BLaER1 treated with 17β-estradiol and CSF1 and Interleukin-3, amounts not matched to agents 10 nM and 100 nM (cell line): ENCODE measurements around the gene SMIM17.
A peak's percentile ranks its signal among the peaks of the same experiment; 100 is the strongest.

Source experiments
- H3K27ac ChIP-seq, 11 experiments: shearing (Covaris generic); formaldehyde crosslinking; 2 replicates each; pipeline ENCODE4 v1.8.1; 2022
- H3K27me3 ChIP-seq, 11 experiments: shearing (Covaris generic); formaldehyde crosslinking; 2 replicates each; pipeline ENCODE4 v1.8.1; 2022
- H3K36me3 ChIP-seq, 11 experiments: shearing (Covaris generic); formaldehyde crosslinking; 2 replicates each; pipeline ENCODE4 v1.8.1; 2022
- H3K4me1 ChIP-seq, 10 experiments: shearing (Covaris generic); formaldehyde crosslinking; 2 replicates each; pipeline ENCODE4 v1.8.1; 2022
- H3K4me2 ChIP-seq, 11 experiments: shearing (Covaris generic); formaldehyde crosslinking; 2 replicates each; pipeline ENCODE4 v1.8.1; 2022
- H3K4me3 ChIP-seq, 10 experiments: shearing (Covaris generic); formaldehyde crosslinking; 2 replicates each; pipeline ENCODE4 v1.8.1; 2022
- H3K9ac ChIP-seq, 11 experiments: shearing (Covaris generic); formaldehyde crosslinking; 2 replicates each; pipeline ENCODE4 v1.8.1; 2022
- H3K9me3 ChIP-seq, 11 experiments: shearing (Covaris generic); formaldehyde crosslinking; replicated peaks in 1 of 11; 2 replicates each; pipeline ENCODE4 v1.8.1; 2022
- H4K20me1 ChIP-seq, 11 experiments: shearing (Covaris generic); formaldehyde crosslinking; 2 replicates each; pipeline ENCODE4 v1.8.1; 2022
- Cebpa-rat ChIP-seq, 11 experiments: shearing (Covaris generic); IDR thresholded peaks; 2 replicates each; pipeline ENCODE4 v1.8.1; 2022

The SMIM17 gene

GRCh38 chr19:56642711-56643459 is at the start of gene SMIM17:
Gene SMIM17 (plus strand): TSS chr19:56643159. CDS start chr19:56645668, 2,509 bp downstream.
- H4K20me1 ChIP-seq, result peaks cover 0 to 12% (median 0%) of the 10 kb centered on the region in 11 experiments; a peak in 6 of 22 replicates
- no peak within 1 kb of the TSS for H3K4me2 ChIP-seq
- H3K9me3 ChIP-seq, result peaks cover 0 to 54% (median 21%) of the 10 kb centered on the region in 11 experiments; a peak in 18 of 22 replicates
- H3K36me3 ChIP-seq, result peaks cover 0 to 3% (median 0%) of the 10 kb centered on the region in 11 experiments; a peak in 1 of 22 replicates
- no peaks in the 10 kb centered on the region for H3K4me1 ChIP-seq
- H3K4me3 ChIP-seq, result no peak within 1 kb of the TSS
- no peaks in the 10 kb centered on the region for H3K27me3 ChIP-seq
- no peak for TF ChIP-seq Cebpa-rat (IDR thresholded peaks at IDR 0.05)
- H3K27ac ChIP-seq, result no peak within 1 kb of the TSS
- H3K9ac ChIP-seq, result no peak within 1 kb of the TSS

GRCh38 chr19:56594446-56594782 is 48.5 kb upstream of the SMIM17 start:
- peak overlapping the region; percentile 73 to 98 (median 96); a peak in 19 of 20 replicates for H3K4me3 ChIP-seq

DNA sequence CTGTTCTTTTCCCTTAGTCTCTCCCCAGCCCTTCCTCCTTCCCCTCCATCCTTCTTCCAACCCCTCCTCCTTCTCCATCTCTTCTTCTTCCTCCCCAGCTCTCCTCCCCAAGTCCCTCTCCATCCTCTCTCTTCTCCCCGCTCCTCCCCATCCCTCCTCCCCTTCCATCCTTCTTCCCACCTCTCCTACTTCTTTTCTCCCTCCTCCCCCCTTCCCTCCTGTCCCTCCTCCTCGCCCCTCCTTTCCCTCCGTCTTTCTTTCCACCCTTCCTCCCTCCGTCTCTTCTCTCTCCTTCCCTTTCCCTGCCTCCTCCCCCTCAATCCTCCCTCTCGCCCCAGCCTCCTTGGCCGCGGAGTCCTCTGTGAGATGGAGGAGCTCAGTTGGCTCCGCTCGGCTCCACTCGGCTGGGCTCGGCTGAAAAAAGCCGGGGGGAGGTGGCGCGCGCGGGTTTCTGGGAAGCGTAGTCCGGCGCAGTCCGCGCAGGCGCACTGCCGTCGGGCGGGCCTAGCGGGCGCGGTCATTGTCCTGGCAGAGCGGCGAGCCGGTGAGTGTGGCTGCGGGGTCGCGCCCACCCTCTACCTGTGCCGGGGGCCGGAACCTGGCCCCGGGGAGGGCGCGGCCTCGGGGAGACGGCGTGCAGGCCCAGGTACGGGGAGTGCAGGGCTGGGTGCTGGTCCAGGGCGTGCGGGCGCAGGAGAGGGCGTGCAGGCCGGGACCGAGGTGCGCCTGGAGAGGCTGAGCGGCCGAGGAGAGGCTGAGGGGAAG is 48.0 kb upstream of the SMIM17 start, which contains the start of gene ZNF71:
Gene ZNF71, plus strand, starts transcription at position 520 of the 765 bp plus-strand sequence. CDS start 6,257 bp downstream, outside the sequence.
- Histone ChIP-seq H3K27ac (peak within 1 kb of the TSS; percentile 25 to 84 (median 74); a peak in 21 of 22 replicates), H3K4me2 (peak within 1 kb of the TSS; percentile 88 to 96 (median 94)), H3K27me3 (no peaks in the 10 kb centered on the region)

More at GRCh38 chr19:56594446-56594782, 48.5 kb upstream of the SMIM17 start:
- Histone ChIP-seq H3K9me3 (peaks cover 69 to 86% (median 81%) of the 10 kb centered on the region in 11 experiments), H3K4me1 (peaks cover 8 to 12% (median 10%) of the 10 kb centered on the region in 10 experiments; a peak in 19 of 20 replicates), H4K20me1 (peaks cover 0 to 11% (median 0%) of the 10 kb centered on the region in 11 experiments; a peak in 2 of 22 replicates), H3K27ac (no peak overlapping the region; a peak in 1 of 22 replicates), H3K4me2 (peak overlapping the region in 9 of 11 experiments; percentile 8 to 94 (median 46); a peak in 7 of 22 replicates), H3K9ac (peak overlapping the region in 1 of 11 experiments; percentile 87; a peak in 1 of 22 replicates), H3K36me3 (peaks cover 28 to 36% (median 31%) of the 10 kb centered on the region in 11 experiments), H3K27me3 (no peaks in the 10 kb centered on the region)
- no peak for TF ChIP-seq Cebpa-rat (IDR thresholded peaks at IDR 0.05)

DNA sequence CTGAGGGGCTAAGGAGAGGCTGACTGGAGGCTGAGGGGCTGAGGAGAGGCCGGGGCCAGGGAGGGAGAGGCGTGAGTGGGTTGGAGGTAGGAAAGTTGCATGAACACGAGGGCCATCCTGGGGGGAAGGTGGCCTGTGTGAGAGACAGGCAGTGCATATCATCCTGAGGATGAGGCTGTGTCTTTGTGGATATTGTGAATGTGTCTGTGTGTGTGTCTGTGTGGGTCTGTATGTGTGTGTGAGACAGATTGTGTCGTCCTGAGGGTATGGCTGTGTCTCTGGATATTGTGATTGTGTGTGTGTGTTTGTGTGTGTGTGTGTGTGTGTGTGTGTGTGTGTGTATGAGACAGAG is 47.4 kb upstream of the SMIM17 start:
- no peak for TF ChIP-seq Cebpa-rat (IDR thresholded peaks at IDR 0.05)
- peaks cover 0 to 11% (median 0%) of the 10 kb centered on the region in 11 experiments; a peak in 2 of 22 replicates for H4K20me1 ChIP-seq
- peak overlapping the region; percentile 25 to 84 (median 74); a peak in 21 of 22 replicates for H3K27ac ChIP-seq
- peaks cover 30 to 39% (median 34%) of the 10 kb centered on the region in 11 experiments for H3K36me3 ChIP-seq
- H3K9ac ChIP-seq, result peak overlapping the region; percentile 84 to 94 (median 88)
- peaks cover 8 to 12% (median 10%) of the 10 kb centered on the region in 10 experiments; a peak in 19 of 20 replicates for H3K4me1 ChIP-seq
- peak overlapping the region; percentile 88 to 96 (median 94) for H3K4me2 ChIP-seq
- H3K9me3 ChIP-seq, result peaks cover 61 to 83% (median 77%) of the 10 kb centered on the region in 11 experiments
- peak overlapping the region; percentile 73 to 98 (median 96) for H3K4me3 ChIP-seq
- H3K27me3 ChIP-seq, result no peaks in the 10 kb centered on the region

More for the DNA sequence above, 48.0 kb upstream of the SMIM17 start, which contains the start of gene ZNF71:
- H3K4me3 ChIP-seq, result peak within 1 kb of the TSS; percentile 73 to 98 (median 96)
- H3K36me3 ChIP-seq, result peaks cover 28 to 36% (median 32%) of the 10 kb centered on the region in 11 experiments
- no peak for TF ChIP-seq Cebpa-rat (IDR thresholded peaks at IDR 0.05)
- H3K9ac ChIP-seq, result peak within 1 kb of the TSS; percentile 84 to 94 (median 88)
- peaks cover 65 to 86% (median 80%) of the 10 kb centered on the region in 11 experiments for H3K9me3 ChIP-seq
- H3K4me1 ChIP-seq, result peaks cover 8 to 12% (median 10%) of the 10 kb centered on the region in 10 experiments; a peak in 19 of 20 replicates
- H4K20me1 ChIP-seq, result peaks cover 0 to 11% (median 0%) of the 10 kb centered on the region in 11 experiments; a peak in 2 of 22 replicates

- Histone ChIP-seq H3K9me3 (peaks cover 62 to 83% (median 77%) of the 10 kb centered on the region in 11 experiments), H3K4me2 (peak overlapping the region; percentile 88 to 96 (median 94); a peak in 20 of 22 replicates), H3K4me1 (peaks cover 8 to 12% (median 10%) of the 10 kb centered on the region in 10 experiments; a peak in 19 of 20 replicates), H3K36me3 (peaks cover 41 to 50% (median 46%) of the 10 kb centered on the region in 11 experiments), H3K4me3 (peak overlapping the region; percentile 73 to 98 (median 96); a peak in 17 of 20 replicates), H3K9ac (peak overlapping the region in 1 of 11 experiments; percentile 93; a peak in 1 of 22 replicates), H3K27me3 (no peaks in the 10 kb centered on the region), H4K20me1 (peaks cover 0 to 22% (median 0%) of the 10 kb centered on the region in 11 experiments; a peak in 2 of 22 replicates), H3K27ac (no peak overlapping the region)
- TF ChIP-seq Cebpa-rat (IDR thresholded peaks at IDR 0.05), result no peak
These were observed 46.3 kb upstream of the SMIM17 start for GRCh38 chr19:56596676-56597075.

DNA sequence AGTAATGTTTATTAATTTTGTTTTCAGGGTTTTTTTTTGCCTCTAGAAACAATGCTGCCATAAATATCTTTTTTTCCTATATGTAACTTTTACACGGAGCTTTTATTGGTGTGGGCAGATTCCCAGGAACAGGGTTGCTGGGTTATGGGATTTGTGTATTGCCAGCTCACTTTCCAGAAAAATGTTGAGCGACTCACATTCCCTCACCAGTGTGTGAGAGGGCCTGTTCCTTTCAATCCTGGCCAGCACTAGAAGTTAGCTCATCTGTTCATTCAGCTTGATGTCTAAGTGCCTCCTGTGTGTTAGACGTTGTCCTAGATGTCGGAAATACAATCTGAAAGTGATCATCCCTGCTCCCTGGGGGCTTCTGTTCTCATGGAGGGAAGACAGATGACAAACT is 45.3 kb upstream of the SMIM17 start:
- H3K9me3 ChIP-seq, result peaks cover 62 to 83% (median 77%) of the 10 kb centered on the region in 11 experiments
- H3K36me3 ChIP-seq, result peaks cover 52 to 60% (median 56%) of the 10 kb centered on the region in 11 experiments
- no peak overlapping the region for H3K4me2 ChIP-seq
- TF ChIP-seq Cebpa-rat (IDR thresholded peaks at IDR 0.05), result no peak
- H3K4me1 ChIP-seq, result peaks cover 8 to 12% (median 10%) of the 10 kb centered on the region in 10 experiments; a peak in 19 of 20 replicates
- no peaks in the 10 kb centered on the region for H3K27me3 ChIP-seq
- peaks cover 0 to 22% (median 0%) of the 10 kb centered on the region in 11 experiments; a peak in 2 of 22 replicates for H4K20me1 ChIP-seq
- no peak overlapping the region for H3K27ac ChIP-seq
- no peak overlapping the region for H3K9ac ChIP-seq
- peak overlapping the region in 3 of 10 experiments; percentile 2 to 96 (median 25); a peak in 3 of 20 replicates for H3K4me3 ChIP-seq

GRCh38 chr19:56601375-56601774 is 41.6 kb upstream of the SMIM17 start:
- Histone ChIP-seq H3K36me3 (peaks cover 88 to 96% (median 91%) of the 10 kb centered on the region in 11 experiments), H3K4me1 (peaks cover 1 to 5% (median 3%) of the 10 kb centered on the region in 10 experiments; a peak in 17 of 20 replicates), H3K27me3 (no peaks in the 10 kb centered on the region), H3K4me3 (peak overlapping the region in 6 of 10 experiments; percentile 8 to 38 (median 24); a peak in 5 of 20 replicates), H3K4me2 (no peak overlapping the region), H3K9ac (no peak overlapping the region), H3K27ac (no peak overlapping the region), H4K20me1 (peaks cover 0 to 16% (median 0%) of the 10 kb centered on the region in 11 experiments; a peak in 3 of 22 replicates), H3K9me3 (peaks cover 91 to 98% (median 96%) of the 10 kb centered on the region in 11 experiments)
- TF ChIP-seq Cebpa-rat (IDR thresholded peaks at IDR 0.05), result no peak

- H3K4me2 ChIP-seq, result no peak overlapping the region
- TF ChIP-seq Cebpa-rat (IDR thresholded peaks at IDR 0.05), result no peak
- peaks cover 0 to 20% (median 0%) of the 10 kb centered on the region in 11 experiments; a peak in 3 of 22 replicates for H4K20me1 ChIP-seq
- no peak overlapping the region for H3K9ac ChIP-seq
- H3K27me3 ChIP-seq, result no peaks in the 10 kb centered on the region
- no peaks in the 10 kb centered on the region for H3K4me1 ChIP-seq
- H3K9me3 ChIP-seq, result peaks cover 91 to 98% (median 96%) of the 10 kb centered on the region in 11 experiments
- peaks cover 90 to 96% (median 91%) of the 10 kb centered on the region in 11 experiments for H3K36me3 ChIP-seq
- no peak overlapping the region for H3K27ac ChIP-seq
- H3K4me3 ChIP-seq, result peak overlapping the region in 2 of 10 experiments; percentile 1 to 5; a peak in 2 of 20 replicates
These were observed 39.1 kb upstream of the SMIM17 start for GRCh38 chr19:56603829-56604228.
